Measurements from ENCODE around the gene DPF3.

GRCh38 chr14:72645706-72646105 is 248.2 kb downstream of the DPF3 start:
- TF ChIP-seq POLR2A (IDR thresholded peaks at IDR 0.05; ENCODE audit: low read depth, low read length) (no peak), TAF1 (IDR thresholded peaks at IDR 0.05; ENCODE audit: low read depth, low read length) (no peak), POLR2AphosphoS5 (IDR thresholded peaks at IDR 0.05; ENCODE audit: low read depth, low read length) (no peak)
